ENCODE measurements around the gene OPN4. TPM values are rescaled to one million over a fixed set of nuclear protein-coding genes. Genes with fewer than 3 reads are reported as not detected.

The OPN4 gene
- total and polyA plus RNA-seq, 2 of the 8 experiments (the other 6 are each of a cell fraction or from before 2014, with no cell fraction given), result not detected

DNA sequence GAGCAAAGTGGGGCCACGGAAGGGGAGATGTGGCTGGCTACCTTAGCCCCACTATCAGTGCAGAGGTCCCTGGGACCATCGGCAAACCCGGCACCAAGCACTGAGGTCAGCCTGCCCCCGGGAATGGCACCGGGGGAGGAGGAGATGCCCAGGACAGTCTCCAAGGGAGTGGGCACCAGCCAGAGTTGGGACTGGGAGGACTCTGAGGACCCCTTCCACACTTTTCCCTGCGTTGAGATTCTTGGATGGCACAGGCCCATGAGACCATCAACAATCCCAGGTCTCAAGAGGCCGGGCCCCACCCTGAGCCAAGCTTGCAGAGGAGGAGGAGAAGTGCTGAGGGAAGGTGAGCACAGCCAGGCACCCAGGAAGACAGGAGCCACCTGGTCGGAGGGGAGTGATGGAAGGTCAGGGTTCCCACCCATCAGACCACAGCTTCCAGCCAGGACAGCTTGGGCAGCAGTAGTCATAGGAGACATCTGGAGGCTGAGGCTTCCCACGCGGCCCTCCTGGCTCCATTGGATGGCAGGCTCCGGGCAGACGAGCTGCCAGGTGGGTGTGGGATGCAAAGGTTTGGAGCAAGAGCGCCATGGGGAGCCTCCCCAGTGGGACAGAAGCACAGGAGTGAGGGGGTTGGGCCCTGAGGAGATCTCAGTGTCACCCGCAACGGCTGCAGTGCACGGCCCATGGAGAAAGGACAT, 2.6 kb upstream of the OPN4 start:
- Histone ChIP-seq H2BK15ac (ENCODE audit: low read length) (no peak overlapping the region), H4K20me1 (replicated peaks in 1 of 2; ENCODE audit: control insufficient read depth in 1 of 2, insufficient read depth in 2 of 2, low read length in 2 of 2) (peaks cover 0 to 6% of the 10 kb centered on the region in 2 experiments), H3K18ac (ENCODE audit: extremely low read depth, low read length) (no peak overlapping the region), H3K27me3 (replicated peaks in 1 of 4; ENCODE audit: control insufficient read depth in 3 of 4, extremely low read depth in 1 of 4, insufficient read depth in 3 of 4, low read length in 3 of 4) (0 out of 7 replicates have a peak, but pooled peaks cover 0 to 2% (median 0%) of the 10 kb centered on the region in 4 experiments), H3K79me1 (ENCODE audit: low read depth, low read length) (no peaks in the 10 kb centered on the region), H3K4me2 (ENCODE audit: insufficient read depth in 1 of 2, low read depth in 2 of 2, low read length in 2 of 2) (no peak overlapping the region), H3K27ac (ENCODE audit: low read depth, low read length) (no peak overlapping the region), H3K23ac (ENCODE audit: insufficient read length) (no peak overlapping the region), H4K91ac (replicated peaks; ENCODE audit: insufficient read length, low read length) (peak overlapping the region; percentile 22), H3K36me3 (ENCODE audit: control insufficient read depth in 2 of 4, insufficient read depth in 4 of 4, low read length in 3 of 4) (no peaks in the 10 kb centered on the region), H3K9ac (replicated peaks in 1 of 4; ENCODE audit: extremely low read depth in 1 of 4, low read depth in 3 of 4, low read length in 3 of 4) (no peak overlapping the region), H2AFZ (ENCODE audit: low read length) (no peak overlapping the region), H2AK5ac (ENCODE audit: low read depth, low read length) (no peak overlapping the region), H4K8ac (ENCODE audit: extremely low read depth, insufficient read depth, low read length) (peak overlapping the region; percentile 77; the same call in 1 of the 2 replicates), H3K4ac (replicated peaks; ENCODE audit: insufficient read length, low read depth, low read length) (no peak overlapping the region), H2BK12ac (ENCODE audit: low read depth, low read length) (no peak overlapping the region), H2BK5ac (ENCODE audit: low read depth, low read length) (no peak overlapping the region; the same call in 1 of the 2 replicates), H3K23me2 (ENCODE audit: low read depth, low read length) (peaks cover 7% of the 10 kb centered on the region; the same call in 1 of the 2 replicates), H3K9me3 (ENCODE audit: insufficient read depth in 2 of 2, low read depth in 1 of 2, low read length in 1 of 2) (no peaks in the 10 kb centered on the region), H3K79me2 (ENCODE audit: control insufficient read depth in 1 of 2, insufficient read depth in 2 of 2, low read length in 2 of 2) (no peaks in the 10 kb centered on the region), H4K5ac (ENCODE audit: insufficient read length, low read depth, low read length) (no peak overlapping the region), H2BK120ac (replicated peaks; ENCODE audit: low read depth, low read length) (no peak overlapping the region), H3K4me3 (ENCODE audit: extremely low read depth in 1 of 4, insufficient read depth in 2 of 4, low read depth in 3 of 4, low read length in 4 of 4) (no peak overlapping the region), H3K56ac (replicated peaks; ENCODE audit: insufficient read length, low read depth, low read length) (no peak overlapping the region), H3K14ac (ENCODE audit: insufficient read length) (no peak overlapping the region), H3K4me1 (replicated peaks in 1 of 4; ENCODE audit: control insufficient read depth in 3 of 4, insufficient read depth in 4 of 4, low read length in 3 of 4) (peaks cover 0 to 6% (median 3%) of the 10 kb centered on the region in 4 experiments; a peak in 1 of 7 replicates), H2BK20ac (ENCODE audit: low read length) (peak overlapping the region; percentile 80; the same call in 1 of the 2 replicates)
- FAIRE-seq (no peak), DNase-seq (ENCODE audit: low read depth in 1 of 2, low spot score in 2 of 2) (no peak)
- 94% methylated on average over 15 of the region's 16 CpGs; no CpG with 5 or more reads in 1 of the 2 experiments for WGBS, 2 experiments (ENCODE audit: extremely low coverage in 1 of 2, insufficient coverage in 1 of 2, insufficient read length in 1 of 2, insufficient replicate concordance in 2 of 2, low coverage in 1 of 2, low lambda C conversion rate in 2 of 2, missing lambda C conversion rate in 1 of 2)
- POLR2A ChIA-PET (ENCODE audit: partially characterized antibody), result interaction anchor here (1.0 to 1.9 kb wide), 2 partner anchors 10 to 13 kb away, joined by 3 to 4 read pairs; no protein-coding TSS in a partner anchor
- CTCF ChIA-PET (ENCODE audit: partially characterized antibody), result interaction anchor here (0.7 to 2.1 kb wide), 6 partner anchors 9 to 295 kb away, joined by 3 to 9 read pairs (median 3); no protein-coding TSS in a partner anchor
- TF ChIP-seq KDM4A (IDR thresholded peaks at IDR 0.05; ENCODE audit: low read depth, low read length, severe bottlenecking), result no peak
- no peak for TF ChIP-seq CTCF (IDR thresholded peaks at IDR 0.05; ENCODE audit: control extremely low read depth in 1 of 3, insufficient read depth in 1 of 3, low read depth in 1 of 3, low read length in 3 of 3)
- no peak for TF ChIP-seq CBX8 (IDR thresholded peaks at IDR 0.05; ENCODE audit: borderline replicate concordance, low read depth, low read length)
- TF ChIP-seq PHF8 (conservative IDR thresholded peaks at IDR 0.05; ENCODE audit: low read depth, low read length), result no peak
- TF ChIP-seq, protein P1, sequence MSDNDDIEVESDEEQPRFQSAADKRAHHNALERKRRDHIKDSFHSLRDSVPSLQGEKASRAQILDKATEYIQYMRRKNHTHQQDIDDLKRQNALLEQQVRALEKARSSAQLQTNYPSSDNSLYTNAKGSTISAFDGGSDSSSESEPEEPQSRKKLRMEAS (IDR thresholded peaks at IDR 0.05), result no peak
- no peak for TF ChIP-seq NANOG (IDR thresholded peaks at IDR 0.05; ENCODE audit: insufficient read depth, low read depth, low read length, poor library complexity, severe bottlenecking)
- TF ChIP-seq CHD1 (IDR thresholded peaks at IDR 0.05; ENCODE audit: low read depth, low read length), result no peak

Measured in H1 (cell line).